Suppressor macrophage treated with lipopolysaccharide for 1 hour (primary cell): ENCODE data around the gene CT47C1.

Experiments used
- DNase-seq, 3 donors: peaks; one replicate each; pipeline ENCODE4 v3.0.0-alpha.2; 2020 to 2022

Gene CT47C1

GRCh38 chrX:119075270-119076025 is 2.7 kb downstream of the CT47C1 start:
- no peak for DNase-seq

GRCh38 chrX:119082278-119082677 is 9.5 kb downstream of the CT47C1 start:
- no peak for DNase-seq

GRCh38 chrX:119084766-119085165 is 12.0 kb downstream of the CT47C1 start:
- DNase-seq = peak; percentile 20 to 31 (median 24)

GRCh38 chrX:119087121-119087520 is 14.3 kb downstream of the CT47C1 start:
- no peak for DNase-seq

GRCh38 chrX:119089619-119090018 is 16.8 kb downstream of the CT47C1 start:
- peak; percentile 19 to 24 (median 22) for DNase-seq

- no peak for DNase-seq
Measured at GRCh38 chrX:119090627-119091026, 17.8 kb downstream of the CT47C1 start.

- no peak for DNase-seq
Measured at GRCh38 chrX:119093991-119094735, 21.4 kb downstream of the CT47C1 start.

- DNase-seq = no peak
Measured at GRCh38 chrX:119094819-119095218, 22.0 kb downstream of the CT47C1 start.

- DNase-seq = no peak
Measured at GRCh38 chrX:119095936-119096335, 23.1 kb downstream of the CT47C1 start.

GRCh38 chrX:119101168-119101567 is 28.4 kb downstream of the CT47C1 start:
- DNase-seq = no peak

GRCh38 chrX:119105826-119106225 is 33.0 kb downstream of the CT47C1 start:
- no peak for DNase-seq

- peak; percentile 38 to 52 (median 44) for DNase-seq
Measured at GRCh38 chrX:119107206-119107605, 34.4 kb downstream of the CT47C1 start.

- peak; percentile 46 to 59 (median 49) for DNase-seq
Measured at GRCh38 chrX:119118780-119119395, 46.1 kb downstream of the CT47C1 start.

GRCh38 chrX:119121341-119121740 is 48.5 kb downstream of the CT47C1 start:
- DNase-seq = peak; percentile 17 to 26 (median 26)
